BJ (cell line): ENCODE data around the gene GRAP2. TPM values are rescaled to one million over a fixed set of nuclear protein-coding genes. Genes with fewer than 3 reads are reported as not detected.

Experiments used
- CTCF ChIA-PET: fragments of 350-600 bp; formaldehyde crosslinking; extraction: SDS; loops from one replicate; lab custom pipeline; 2021; ENCODE audit warnings: antibody characterized with exemption, inconsistent platforms; lab: Yijun Ruan, JAX
- POLR2A ChIA-PET: fragments of 300-600 bp; sonication (Branson Sonifier 250); formaldehyde crosslinking; extraction: SDS; loops from one replicate; lab custom pipeline; 2021; ENCODE audit warnings: antibody characterized with exemption; lab: Charles Lee
- DNase-seq: peaks from one replicate; pipeline ENCODE4 v3.0.0-alpha.2; 2011; ENCODE audit warnings: low read depth
- H3K27me3 ChIP-seq: 2 replicates; pipeline ENCODE4 v1.6.0; 2011; ENCODE audit warnings: low read length; ENCODE audit not compliant: control insufficient read depth, insufficient read depth
- H3K36me3 ChIP-seq: 2 replicates; pipeline ENCODE4 v1.5.1; 2011; ENCODE audit warnings: low read length; ENCODE audit not compliant: control insufficient read depth, insufficient read depth
- H3K4me3 ChIP-seq: 2 replicates; pipeline ENCODE4 v1.5.1; 2011; ENCODE audit warnings: low read depth, mild to moderate bottlenecking, control low read depth, low read length
- polyA plus RNA-seq: library from polyadenylated mRNA; depleted of rRNA; stranded (reverse); fragments of >200 nt; gene quantifications from 2 replicates; pipeline ENCODE4 v1.2.3, GENCODE V29; 2011
- TF ChIP-seq, protein P1 (sequence below): IDR thresholded peaks from 2 replicates; pipeline ENCODE4 v1.5.1; 2011; ENCODE audit warnings: low read depth, mild to moderate bottlenecking, control low read depth, inconsistent platforms, low read length, moderate library complexity; ENCODE audit not compliant: insufficient read depth

Gene GRAP2
- polyA plus RNA-seq, 1 experiment = not detected

GRCh38 chr22:39983346-39983745, 82.5 kb downstream of the GRAP2 start:
- H3K4me3 ChIP-seq = no peak overlapping the region
- H3K27me3 ChIP-seq = peaks cover 5% of the 10 kb centered on the region
- ChIA-PET CTCF (interaction anchor here (1.5 kb wide), 1 partner anchor 41 kb away, joined by 4 read pairs; no protein-coding TSS in a partner anchor), POLR2A (no interaction called here)
- no peak for DNase-seq
- TF ChIP-seq, protein P1, sequence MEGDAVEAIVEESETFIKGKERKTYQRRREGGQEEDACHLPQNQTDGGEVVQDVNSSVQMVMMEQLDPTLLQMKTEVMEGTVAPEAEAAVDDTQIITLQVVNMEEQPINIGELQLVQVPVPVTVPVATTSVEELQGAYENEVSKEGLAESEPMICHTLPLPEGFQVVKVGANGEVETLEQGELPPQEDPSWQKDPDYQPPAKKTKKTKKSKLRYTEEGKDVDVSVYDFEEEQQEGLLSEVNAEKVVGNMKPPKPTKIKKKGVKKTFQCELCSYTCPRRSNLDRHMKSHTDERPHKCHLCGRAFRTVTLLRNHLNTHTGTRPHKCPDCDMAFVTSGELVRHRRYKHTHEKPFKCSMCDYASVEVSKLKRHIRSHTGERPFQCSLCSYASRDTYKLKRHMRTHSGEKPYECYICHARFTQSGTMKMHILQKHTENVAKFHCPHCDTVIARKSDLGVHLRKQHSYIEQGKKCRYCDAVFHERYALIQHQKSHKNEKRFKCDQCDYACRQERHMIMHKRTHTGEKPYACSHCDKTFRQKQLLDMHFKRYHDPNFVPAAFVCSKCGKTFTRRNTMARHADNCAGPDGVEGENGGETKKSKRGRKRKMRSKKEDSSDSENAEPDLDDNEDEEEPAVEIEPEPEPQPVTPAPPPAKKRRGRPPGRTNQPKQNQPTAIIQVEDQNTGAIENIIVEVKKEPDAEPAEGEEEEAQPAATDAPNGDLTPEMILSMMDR = no peak
- no peaks in the 10 kb centered on the region for H3K36me3 ChIP-seq

- no peaks in the 10 kb centered on the region for H3K36me3 ChIP-seq
- TF ChIP-seq, protein P1 = no peak
- POLR2A ChIA-PET = no interaction called here
- no peak for DNase-seq
- no peak overlapping the region for H3K4me3 ChIP-seq
- CTCF ChIA-PET = interaction anchor here (0.9 to 1.5 kb wide), 2 partner anchors 33 to 40 kb away, joined by 3 to 4 read pairs; no protein-coding TSS in a partner anchor
- peaks cover 5% of the 10 kb centered on the region for H3K27me3 ChIP-seq
Observed at GRCh38 chr22:39984006-39984405, 83.1 kb downstream of the GRAP2 start.

DNA sequence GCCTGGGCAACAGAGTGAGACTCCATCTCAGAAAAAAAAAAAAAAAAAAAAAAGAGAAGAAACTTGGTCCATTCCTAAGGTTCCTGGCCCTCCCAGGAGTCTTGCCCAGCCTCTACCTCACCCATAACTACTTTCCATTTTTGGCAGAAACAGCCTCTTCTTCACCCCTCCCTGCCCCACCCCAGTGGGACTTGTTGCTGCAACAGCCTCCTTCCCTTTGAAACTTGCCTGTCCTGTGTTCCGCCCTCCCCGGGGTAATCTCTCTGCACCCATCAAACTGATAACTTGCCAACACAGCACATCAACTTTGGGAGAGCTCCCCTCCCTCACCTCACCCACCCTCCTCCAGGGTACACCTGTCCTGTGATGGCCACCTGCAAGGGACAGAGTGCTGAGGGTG, 83.9 kb downstream of the GRAP2 start:
- H3K27me3 ChIP-seq = peaks cover 5% of the 10 kb centered on the region
- H3K4me3 ChIP-seq = no peak overlapping the region
- ChIA-PET POLR2A (no interaction called here), CTCF (interaction anchor here (0.9 to 1.5 kb wide), 2 partner anchors 34 to 40 kb away, joined by 3 to 4 read pairs; no protein-coding TSS in a partner anchor)
- H3K36me3 ChIP-seq = no peaks in the 10 kb centered on the region
- TF ChIP-seq, protein P1 = no peak
- no peak for DNase-seq

- TF ChIP-seq, protein P1 = no peak
- Histone ChIP-seq H3K4me3 (no peak overlapping the region), H3K27me3 (peaks cover 6% of the 10 kb centered on the region), H3K36me3 (no peaks in the 10 kb centered on the region)
- ChIA-PET CTCF (interaction anchor here (0.8 kb wide), 1 partner anchor 442 kb away, joined by 3 read pairs; no protein-coding TSS in a partner anchor), POLR2A (no interaction called here)
- DNase-seq = no peak
Observed at GRCh38 chr22:39985383-39986035, 84.6 kb downstream of the GRAP2 start.

DNA sequence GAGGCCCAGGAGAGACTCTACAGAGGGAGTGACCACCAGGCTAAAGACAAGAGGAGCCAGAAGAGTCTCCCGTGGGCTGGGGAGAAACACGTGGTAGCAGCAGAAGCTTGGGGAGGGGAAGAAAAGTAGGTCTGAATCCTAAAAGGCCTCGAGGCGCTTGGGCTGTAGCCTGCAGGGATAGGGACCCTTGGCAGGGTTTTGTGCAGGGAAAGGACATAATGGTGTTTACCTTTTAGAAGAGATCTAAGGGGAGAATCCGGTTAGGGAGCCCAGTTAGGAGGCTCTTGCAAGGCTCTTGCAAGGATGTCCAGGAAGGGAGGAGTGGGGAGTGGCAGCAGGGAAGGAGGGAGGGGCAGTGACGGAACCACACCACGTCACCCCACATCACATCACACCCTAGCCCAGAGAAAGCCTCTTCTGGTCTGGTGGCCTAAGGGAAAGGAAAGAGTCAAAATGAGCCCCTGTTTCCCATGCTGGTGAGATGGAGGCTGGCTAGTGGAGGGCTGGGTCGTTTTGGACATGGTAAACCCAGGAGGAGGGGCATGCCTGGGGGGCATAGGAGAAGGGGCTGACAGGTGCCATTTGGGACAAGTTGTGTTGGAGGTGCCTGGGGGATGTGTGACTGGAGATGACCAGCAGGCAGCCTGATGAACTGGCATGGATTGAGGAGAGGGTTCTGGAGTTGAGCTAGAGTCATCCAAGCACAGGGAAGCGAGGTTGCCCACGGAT, 87.7 kb downstream of the GRAP2 start:
- Histone ChIP-seq H3K4me3 (no peak overlapping the region), H3K36me3 (no peaks in the 10 kb centered on the region), H3K27me3 (peaks cover 9% of the 10 kb centered on the region)
- ChIA-PET POLR2A (no interaction called here), CTCF (no interaction called here)
- TF ChIP-seq, protein P1 = no peak
- no peak for DNase-seq
